Activated CD8-positive, alpha-beta memory T cell treated with anti-CD3 and anti-CD28 coated beads for 4 hours (primary cell): ENCODE results near the gene SLC2A4.

ENCODE experiments used
- DNase-seq, 2 donors: peaks; one replicate each; pipeline ENCODE4 v3.0.0-alpha.2; 2020; ENCODE audit warnings: low read depth in 2 of 2

SLC2A4 gene

DNA sequence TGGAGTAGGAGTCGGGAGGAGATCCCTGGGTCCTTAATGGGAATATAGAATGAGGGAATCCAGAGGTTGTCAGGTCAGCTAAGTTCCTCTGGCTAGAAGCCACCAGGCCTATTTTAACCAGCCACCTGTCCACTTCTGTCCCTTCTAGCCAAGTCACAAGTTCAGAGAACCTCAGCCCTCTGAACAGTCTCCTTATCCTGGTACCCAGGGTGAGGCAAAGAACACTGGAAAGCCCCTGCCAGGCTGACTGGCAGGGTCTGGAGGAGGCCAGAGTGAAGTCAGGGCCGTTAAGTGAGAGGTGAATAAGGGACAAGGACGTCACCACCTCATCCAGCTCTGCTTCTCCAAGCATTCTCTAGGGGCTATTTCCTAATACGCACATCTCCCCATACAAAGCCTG, 32.7 kb upstream of the SLC2A4 start:
- DNase-seq, result no peak

DNA sequence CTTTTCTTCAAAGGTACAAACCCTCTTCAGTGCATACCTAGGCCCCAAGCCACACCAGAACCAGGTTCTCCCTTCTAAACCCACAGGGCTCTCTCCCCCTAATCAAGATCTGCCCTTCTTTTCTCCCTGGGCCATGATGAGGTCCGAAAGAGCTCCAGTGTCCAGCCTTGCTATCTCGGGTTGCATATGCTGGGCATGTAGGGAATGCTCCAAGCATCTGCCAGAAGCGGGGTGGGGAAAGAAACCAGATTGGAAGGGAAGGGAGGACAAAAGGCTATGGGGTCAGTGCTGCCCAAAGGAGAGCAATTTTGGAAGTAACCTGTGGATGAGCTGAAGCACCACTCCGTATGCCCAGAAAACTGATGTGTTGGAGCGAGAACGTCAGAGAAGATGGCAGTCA, 32.3 kb upstream of the SLC2A4 start:
- no peak for DNase-seq

DNA sequence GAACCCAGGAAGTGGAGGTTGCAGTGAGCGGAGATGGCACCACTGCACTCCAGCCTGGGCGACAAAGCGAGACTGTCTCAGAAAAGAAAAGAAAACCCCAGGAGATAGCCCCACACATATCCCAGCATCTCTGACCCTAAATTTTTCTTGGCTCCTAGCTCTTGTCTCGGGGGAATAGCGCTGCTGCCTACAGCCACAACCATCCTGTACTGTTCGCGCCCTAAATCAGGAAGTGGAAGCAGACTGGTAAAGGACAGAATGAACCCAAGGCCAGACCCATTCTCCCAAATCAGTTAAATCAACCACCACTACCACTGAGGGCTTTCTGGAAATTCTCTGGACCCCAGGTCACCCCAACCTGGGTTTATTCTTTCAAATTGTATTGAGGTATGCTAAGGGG, 31.7 kb upstream of the SLC2A4 start:
- DNase-seq, result no peak

DNA sequence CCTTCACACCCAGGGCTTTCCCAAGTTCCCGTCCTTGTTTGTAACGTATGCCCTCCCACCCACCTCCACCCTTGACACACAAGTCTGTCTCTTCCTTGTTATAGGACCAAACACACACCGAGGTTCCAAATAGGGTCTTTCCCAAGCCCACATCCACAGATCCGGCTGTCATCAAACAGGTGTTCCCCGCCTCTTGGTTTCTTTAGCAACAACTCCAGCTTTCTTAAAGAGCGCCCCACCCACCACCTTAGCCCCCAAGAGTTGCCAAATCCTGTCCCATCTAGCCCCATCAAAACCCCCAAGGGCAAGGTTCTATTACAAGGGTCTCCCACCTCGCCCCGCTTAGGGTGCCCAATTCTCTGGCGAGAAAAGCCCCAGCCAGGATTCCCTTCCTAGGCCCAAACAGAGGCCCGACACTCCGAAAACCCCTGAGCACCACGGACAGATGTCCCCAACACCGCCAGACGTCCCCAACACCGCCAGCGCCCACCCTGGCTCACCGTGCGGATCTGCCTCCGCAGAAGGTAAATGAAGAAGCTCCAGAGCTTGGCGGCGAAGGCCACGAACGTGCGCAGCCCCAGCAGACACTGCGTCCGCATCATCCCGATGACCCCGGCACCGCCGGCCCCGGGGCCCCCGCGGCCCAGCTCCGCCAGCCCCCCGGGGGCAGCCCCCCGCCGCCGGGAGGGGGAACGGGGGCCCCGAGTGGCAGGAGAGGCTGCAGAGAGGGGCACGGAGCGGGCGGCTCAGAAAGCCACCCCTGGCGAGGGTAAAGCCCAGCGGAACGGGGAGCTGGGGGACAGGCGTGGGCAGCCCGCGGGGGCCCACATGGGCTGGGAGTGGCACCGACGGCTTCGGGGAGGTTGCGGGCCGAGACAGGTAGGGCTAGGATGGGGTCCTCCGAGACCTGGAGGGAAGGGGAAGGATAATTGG, 30.6 kb upstream of the SLC2A4 start:
- DNase-seq, result no peak

DNA sequence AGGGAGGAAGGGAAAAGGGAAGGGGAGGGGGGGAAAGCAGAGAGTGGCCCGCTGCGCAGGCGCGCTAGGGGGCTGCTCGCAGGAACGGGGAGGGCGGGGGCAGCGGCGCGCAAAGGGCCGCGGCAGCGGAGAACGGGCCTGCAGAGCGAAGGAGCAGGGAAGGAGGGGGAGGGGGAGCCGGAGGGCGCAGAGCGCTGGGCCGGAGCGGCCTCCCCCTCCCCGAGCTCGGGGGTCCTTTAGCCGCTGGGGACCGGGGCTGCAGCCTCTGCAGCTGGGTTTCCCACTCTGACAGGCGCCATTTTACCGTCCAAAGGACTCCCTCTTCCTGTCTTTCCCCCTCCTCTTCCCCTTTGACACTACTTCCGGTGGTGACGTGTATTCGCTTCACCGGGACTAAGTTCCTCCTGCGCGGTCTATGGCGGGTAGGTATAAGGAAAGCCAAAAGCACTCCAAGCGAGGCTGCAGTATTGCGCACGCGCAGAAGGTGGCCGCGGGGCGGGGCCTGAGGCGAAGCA, 29.8 kb upstream of the SLC2A4 start, which contains the start of gene CTDNEP1:
Gene CTDNEP1 (minus strand): TSS at position 74 of the 515 bp plus-strand sequence. CDS start 438 bp downstream, outside the sequence.
- DNase-seq, result peak; percentile 99

DNA sequence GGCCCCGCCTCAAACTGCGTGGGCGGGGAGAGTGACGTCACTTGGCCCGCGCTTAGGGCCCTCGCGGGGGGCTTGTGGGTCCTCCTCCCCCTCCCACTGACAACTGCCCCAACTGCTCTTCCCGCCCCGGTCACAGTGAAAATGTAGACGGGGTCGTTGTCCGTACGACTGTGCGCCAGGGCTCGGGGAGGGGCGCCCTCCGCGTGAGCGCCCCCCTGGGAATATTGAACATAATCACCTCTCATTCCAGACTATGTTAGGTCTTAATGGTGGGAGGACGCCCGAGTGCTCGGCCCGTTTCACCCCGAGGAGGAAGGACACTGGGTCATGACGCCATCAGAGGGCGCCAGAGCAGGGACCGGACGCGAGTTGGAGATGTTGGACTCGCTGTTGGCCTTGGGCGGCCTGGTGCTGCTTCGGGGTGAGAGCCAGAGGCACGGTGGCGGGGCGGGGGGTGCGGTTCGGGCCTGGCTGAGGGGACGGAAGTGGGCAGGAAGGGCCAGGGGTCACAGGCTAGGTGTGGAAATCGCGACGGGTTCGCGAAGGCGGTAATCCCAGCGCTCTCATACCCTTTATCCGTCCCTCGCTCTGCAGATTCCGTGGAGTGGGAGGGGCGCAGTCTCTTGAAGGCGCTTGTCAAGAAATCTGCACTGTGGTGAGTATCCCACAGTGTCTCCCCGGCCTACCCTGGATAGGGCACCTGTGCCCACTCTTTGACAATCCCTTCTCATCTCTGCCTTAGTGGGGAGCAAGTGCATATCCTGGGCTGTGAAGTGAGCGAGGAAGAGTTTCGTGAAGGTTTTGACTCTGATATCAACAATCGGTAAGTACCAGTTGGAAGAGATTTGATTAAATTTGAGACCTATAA, 29.1 kb upstream of the SLC2A4 start, which contains the start of gene ELP5:
Gene ELP5 (plus strand): TSS at position 40 of the 868 bp plus-strand sequence. CDS start 336 bp downstream, at position 376.
- DNase-seq, result peak; percentile 68 to 75

DNA sequence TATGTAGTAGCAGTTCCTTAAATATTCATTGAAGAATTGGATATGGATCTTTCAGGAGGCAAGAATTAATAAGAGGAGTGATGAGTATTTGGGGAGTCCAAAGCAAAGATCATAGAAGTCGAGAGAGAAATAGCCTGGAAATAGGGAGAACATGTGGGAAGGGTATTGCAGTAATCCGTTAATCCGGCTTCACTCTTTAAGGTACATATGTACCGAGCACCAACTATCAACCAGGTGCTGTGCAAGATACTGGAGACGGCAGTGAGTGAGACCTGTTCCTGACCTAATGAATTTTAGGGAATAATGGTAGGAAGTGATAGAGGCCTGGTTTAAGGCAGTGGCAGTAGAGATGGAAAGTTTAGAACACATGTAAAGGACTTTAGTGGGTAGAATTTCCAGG, 28.4 kb upstream of the SLC2A4 start:
- DNase-seq, result no peak

DNA sequence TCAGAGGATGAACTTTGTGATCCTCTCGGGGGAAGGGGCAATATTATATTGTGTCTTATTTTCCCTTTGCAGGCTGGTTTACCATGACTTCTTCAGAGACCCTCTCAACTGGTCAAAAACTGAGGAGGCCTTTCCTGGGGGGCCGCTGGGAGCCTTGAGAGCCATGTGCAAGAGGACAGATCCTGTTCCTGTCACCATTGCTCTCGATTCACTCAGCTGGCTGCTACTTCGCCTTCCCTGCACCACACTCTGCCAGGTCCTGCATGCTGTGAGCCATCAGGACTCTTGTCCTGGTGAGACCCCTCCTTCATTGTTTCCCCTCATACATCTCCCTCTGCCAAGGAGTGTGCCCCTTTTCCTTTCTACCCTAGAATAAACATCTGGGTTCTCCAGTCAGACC, 27.0 kb upstream of the SLC2A4 start:
- no peak for DNase-seq

DNA sequence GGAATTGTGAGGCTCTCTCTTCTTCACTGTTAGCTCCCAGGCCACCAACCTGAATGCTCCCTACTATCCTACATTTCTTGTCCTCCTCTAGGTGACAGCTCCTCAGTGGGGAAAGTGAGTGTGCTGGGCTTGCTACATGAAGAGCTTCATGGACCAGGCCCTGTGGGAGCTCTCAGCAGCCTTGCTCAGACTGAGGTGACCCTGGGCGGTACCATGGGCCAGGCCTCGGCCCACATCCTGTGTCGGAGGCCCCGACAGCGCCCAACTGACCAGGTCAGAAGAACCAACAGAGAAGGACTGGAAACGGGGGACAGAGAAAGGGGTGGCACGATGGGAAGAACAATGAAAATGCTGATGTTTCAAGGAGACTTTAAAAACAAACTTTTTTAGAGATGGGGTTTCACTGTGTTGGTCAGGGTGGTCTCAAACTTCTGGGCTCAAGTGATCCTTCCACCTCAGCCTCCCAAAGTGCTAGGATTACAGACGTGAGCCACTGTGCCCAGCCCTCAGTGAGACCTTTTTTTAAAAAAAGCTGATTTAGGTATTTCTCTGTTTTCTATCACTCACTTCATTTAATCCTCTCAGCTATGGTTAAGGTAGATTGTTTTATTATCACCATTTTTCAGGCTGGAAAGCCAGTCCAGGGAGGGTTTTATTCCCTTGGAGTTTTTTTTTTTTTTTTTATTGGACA, 24.6 kb upstream of the SLC2A4 start:
- DNase-seq, result no peak

DNA sequence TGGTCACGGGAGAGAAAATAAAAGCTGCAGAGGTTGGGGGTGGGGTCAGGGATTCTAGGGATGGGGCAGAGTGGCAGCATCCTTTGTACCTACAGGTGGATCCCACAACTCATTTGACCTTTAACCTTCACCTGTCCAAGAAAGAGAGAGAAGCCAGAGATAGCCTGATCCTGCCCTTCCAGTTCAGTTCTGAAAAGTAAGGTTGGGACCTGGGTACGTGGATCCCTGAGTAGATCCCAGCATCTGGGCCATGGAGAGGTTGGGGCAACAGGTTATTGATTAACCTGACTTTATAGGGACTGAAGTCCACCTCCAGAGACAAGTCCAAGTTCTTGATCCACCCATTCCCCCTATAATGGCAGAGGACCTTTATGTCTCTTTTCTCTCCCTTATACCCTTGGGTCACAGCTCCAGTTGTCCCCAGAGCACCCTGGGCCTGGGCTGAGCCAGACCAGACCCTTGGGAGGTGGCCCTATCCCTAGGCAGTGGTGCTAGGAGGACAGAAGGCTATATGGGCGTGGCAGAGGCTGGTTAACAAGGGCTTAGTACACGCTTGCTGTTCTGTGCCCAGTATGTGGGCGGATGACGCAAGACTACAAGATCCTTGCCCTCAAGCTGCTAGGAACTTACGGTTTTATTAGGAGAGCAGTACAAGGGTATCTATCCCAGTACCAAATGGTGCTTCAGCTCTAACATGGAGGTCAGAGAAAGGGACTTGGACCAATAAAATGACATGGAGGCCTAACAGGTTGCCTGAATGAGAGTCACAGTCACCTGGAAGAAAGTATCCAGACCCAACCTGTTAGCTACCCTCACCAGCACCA, 22.6 kb upstream of the SLC2A4 start:
- no peak for DNase-seq

DNA sequence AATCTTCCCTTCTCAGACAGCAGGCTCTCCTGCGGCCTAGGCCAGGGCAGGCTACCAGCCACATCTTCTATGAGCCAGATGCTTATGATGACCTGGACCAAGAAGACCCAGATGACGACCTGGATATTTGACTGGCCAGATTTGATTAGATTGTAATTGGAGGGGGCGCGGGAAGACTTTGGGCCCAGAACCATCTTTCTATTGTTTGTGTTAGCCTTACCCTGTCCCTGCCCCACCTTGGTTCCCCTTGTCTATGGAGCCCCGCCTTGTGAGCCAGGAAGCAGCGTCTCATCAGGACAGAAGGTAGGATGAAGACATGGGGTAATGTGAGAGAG, 22.0 kb upstream of the SLC2A4 start:
- no peak for DNase-seq

DNA sequence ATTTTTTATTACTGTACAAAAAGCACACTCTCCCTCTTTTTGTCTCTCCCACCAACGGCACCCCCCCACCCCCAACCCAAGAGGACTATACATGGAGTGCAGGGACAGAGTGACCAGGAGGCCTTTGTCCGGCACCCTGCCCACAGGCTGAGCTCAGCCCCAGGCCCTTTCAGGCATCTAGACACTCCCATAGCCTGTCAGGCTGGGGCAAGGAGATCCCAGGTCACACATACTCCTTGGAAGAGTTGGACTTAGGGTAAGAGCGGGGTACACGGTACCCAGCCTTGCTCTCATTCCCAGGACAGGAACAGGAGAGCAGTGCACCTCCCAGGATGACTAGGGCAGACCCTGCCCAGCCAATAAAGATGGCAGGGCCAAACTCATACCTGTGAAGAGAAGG, 21.4 kb upstream of the SLC2A4 start:
- no peak for DNase-seq

DNA sequence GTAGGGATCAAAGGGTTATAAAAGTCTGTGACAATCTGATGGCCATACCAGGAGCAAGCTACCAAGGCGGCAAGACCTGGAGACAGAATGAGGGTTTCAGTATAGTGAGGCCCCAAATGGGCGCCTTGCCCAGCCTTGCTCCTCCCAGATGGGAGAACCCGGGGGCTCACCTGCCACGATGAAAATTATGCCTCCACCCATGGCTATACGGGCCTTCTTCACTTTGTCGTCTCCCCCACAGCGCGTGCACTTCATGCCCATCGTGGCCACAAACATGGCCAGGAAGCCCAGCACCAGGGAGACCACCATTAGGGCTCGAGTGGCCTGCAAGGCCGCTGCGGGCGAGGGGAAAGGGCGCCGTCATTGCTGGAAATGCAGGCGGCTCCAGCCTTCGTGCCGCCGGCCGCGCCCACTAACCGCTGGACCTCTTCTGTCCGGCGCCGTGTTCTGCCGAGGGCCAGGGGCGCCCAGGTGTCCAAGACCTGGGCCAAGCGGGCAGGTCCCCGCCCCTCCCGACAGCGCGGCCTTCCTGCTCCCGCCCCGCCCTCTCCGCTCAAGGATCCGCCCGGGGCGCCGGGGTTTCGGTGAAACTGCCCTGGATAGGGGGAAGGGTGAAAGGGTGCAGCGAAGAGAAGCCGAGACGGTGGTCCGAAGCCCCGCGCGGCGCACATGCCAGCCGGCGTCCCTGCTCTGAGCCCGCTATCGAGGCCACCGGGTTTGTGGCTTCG, 20.7 kb upstream of the SLC2A4 start:
- DNase-seq, result no peak

DNA sequence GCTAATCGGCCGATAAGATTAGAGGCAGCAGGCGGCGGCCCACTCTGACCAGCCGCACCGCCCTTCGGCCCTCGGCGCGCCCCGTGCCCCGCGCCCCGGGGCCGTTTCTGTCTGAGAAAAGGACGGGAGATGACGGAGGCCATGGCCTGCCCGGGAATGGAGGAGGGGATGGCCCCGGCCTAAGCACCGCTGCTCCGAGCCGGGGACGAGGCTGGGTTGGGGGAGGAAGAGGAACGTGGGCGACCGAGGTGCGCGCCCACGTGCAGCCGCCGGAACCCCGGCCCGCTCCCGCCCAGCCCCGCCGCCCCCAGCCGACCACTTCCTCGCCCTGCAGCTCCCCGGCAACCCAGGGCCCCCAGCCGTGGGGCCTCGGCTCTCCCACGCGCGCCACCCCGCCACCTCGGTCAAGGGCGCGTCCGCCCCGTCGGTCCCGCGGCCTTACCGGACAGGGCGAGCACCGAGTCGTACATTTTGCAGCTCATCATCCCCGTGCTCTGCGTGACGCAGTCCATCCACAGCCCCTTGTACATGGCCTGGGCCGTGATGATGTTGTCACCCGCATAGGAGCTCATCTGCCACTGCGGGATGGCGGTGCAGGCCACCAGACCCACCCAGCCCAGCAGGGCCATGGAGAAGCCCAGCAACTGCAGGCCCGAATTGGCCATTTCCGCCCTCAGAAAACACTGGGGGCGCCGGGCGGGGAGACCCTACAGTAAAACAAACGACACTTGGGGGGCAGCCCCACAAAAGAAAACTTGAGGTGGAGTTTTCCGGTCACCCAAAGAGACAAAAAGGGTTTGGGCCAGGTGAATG, 19.9 kb upstream of the SLC2A4 start:
- DNase-seq, result no peak

DNA sequence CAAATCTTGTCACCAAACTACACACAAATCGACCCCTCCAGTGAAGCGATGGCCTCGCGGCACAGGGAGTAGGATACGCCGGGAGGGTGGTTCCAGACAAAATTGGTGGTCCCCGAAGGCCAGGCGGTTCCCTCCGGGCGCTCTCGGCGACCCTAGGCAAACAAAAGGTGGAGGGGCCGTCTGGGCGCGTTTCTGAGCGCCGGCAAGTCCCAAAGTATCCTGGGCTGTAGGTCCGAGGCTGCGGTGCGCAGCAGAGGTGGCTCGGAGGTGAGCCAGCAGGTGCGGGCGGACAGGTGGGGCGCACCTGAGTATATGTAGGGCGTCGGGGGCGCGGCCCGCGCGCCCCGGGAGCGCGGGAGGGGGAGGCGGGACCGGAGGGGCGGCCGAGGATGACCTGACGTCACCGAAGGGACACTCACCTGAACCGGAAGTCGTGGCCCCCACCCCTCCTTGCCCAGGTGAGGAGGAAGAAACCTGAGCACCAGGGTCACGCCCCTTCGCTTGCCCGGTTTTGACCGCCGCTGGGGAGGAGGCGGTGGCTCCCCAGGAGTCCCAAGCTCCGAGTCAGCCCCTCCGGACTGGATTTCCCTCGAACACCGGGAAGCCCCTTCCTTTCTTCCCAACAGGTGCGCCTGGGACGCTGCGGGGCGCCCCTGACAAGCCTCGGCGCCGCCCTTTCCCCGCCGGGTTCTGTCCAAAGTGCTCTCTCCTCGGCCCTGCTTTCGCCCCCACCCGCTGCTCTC, 19.2 kb upstream of the SLC2A4 start, which contains the start of gene CLDN7:
Gene CLDN7 (minus strand): TSS at position 287 of the 743 bp plus-strand sequence. CDS start 435 bp downstream, outside the sequence.
- no peak for DNase-seq

DNA sequence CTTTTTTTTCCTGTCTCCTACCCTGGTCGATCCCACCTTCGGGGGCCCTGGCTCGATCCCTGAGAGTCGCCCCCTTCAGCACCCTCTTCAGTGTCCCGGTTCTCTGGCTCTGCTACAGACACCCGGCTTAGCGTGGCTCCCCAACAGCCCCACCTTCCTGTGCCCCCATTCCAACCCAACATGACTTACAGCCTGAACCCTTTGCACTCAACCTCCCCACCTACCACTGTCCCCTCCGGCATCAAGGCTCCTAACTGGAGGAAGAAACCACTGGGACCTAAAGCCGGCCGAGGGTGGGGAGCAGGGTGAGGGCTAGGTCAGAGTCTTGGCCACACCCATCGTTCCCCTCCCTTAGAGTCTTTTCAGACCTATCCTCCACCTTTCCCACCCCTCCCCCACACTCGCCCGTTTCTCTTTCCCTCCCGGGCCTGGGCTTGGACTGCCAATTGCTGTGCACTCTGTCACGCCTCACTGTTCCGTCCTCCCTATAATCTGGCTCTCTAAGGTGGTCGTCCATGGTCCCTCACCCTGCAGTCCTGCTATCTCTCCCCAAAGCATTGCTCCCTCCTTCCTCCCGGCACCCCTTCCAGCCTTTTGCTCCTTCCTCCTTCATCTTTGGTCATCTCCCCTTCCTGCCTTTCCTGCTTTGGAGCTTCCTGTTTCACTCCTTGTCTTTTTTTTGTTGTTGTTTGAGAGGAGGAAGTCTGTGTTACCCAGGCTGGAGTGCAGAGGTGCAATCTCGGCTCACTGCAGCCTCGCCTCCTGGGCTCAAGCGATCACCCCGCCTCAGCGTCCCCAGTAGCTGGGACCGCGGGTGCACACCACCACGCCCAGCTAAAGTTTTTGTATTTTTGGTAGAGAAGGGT, 18.4 kb upstream of the SLC2A4 start:
- DNase-seq, result no peak

DNA sequence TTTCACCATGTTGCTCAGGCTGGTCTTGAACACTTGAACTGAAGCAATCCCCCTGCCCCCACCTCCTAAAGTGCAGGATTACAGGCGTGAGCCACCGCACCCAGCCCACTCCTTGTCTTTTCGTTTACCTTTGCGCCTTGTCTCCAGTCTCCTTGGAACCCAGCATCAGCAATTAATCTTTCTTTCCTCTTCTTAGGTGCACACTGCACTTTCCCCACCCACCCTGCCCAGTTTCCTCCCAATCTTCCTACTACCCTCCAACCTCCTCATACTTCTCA, 17.8 kb upstream of the SLC2A4 start:
- no peak for DNase-seq

DNA sequence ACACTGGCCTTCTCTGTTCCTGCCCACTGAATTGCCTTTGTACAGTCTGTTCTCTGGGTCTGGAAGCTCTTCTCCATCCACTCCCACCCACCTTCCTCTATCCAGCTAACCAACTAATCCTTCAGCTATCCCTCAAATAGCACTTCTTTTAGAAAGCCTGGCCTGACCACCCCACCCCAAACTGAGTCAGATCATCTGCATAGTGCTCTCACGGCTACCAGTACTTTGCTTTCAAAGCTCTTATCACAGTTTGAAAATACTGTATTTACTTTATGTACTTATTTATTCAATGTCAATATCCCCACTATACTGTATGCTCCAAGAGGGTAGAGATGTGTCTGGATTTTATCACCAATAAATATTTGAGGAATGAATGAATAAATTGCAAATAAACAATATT, 14.7 kb upstream of the SLC2A4 start:
- no peak for DNase-seq
